Hypothalamus (tissue), 51 donors: ENCODE results near the gene PLOD1.

Source experiments
- DNase-seq, 51 donors: peaks; one replicate each; lab custom pipeline; 2025; lab: John Stamatoyannopoulos, UW

PLOD1 gene

DNA sequence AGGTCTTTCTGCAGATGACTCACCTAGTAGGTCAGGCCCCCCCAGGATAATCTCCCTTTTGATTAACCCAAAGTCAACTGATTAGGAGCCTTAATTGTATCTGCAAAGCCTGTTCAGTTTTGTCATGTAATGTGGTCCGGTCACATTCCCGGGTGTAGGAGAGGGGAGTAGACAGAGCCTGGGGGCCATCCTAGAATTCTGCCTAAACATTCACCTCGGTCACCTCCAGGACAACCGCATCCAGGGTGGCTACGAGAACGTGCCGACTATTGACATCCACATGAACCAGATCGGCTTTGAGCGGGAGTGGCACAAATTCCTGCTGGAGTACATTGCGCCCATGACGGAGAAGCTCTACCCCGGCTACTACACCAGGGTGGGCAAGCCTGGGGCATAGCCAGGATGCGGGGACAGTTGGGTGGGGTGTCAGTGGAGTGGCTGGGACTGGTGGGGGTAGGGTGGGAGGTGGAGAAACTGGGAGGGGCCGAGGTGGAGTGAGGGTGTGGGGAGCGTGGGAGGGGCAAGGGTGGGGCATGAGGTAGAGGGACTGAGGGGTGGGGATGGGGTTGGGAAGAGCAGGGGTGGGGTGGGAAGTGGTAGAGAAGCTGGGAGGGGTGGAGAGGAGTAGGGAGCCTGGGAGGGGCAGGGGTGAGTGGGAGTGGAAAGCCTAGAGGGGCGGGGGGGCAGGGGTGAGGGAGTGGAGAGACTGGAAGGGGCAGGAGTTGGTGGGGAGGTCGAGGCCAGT lies 36.1 kb downstream of the PLOD1 start:
- no peak for DNase-seq

DNA sequence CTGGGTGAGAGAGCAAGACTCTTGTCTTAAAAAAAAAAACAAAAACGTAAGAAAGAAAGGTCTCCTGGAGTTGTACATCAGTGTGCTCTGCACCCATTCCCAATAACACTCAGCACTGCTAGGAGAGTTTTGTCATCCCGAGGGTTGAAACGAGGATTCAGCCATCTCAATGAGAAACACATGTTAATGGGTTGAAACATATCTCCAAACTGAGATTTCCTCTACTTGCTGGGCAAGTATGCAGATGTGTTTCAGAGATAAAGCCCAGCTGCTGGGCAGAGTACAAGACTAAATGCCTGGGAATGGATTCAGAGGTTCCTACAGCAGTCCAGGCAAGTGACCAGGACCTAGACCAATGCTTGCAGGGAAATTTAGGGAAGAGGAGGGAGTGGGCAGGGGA lies 43.1 kb downstream of the PLOD1 start:
- no peak for DNase-seq

DNA sequence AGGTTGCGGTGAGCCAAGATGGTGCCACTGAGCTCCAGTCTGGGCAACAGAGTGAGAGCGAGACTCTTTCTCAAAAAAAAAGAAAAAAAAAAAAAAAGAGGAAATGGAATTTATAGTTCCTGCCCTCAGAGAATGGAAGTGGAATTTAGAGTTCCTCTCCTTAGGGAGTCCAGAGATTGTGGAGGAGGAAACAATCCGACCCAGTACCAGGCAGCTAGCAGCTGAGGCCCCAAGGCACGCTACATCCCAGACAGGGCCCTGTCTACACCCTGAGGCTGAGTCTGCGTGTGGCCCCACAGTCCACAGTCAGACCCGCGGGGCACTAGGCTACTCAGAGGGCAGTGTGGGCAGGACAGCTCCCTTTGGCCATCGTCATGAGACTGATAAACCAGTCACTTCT lies 43.8 kb downstream of the PLOD1 start:
- DNase-seq: no peak

DNA sequence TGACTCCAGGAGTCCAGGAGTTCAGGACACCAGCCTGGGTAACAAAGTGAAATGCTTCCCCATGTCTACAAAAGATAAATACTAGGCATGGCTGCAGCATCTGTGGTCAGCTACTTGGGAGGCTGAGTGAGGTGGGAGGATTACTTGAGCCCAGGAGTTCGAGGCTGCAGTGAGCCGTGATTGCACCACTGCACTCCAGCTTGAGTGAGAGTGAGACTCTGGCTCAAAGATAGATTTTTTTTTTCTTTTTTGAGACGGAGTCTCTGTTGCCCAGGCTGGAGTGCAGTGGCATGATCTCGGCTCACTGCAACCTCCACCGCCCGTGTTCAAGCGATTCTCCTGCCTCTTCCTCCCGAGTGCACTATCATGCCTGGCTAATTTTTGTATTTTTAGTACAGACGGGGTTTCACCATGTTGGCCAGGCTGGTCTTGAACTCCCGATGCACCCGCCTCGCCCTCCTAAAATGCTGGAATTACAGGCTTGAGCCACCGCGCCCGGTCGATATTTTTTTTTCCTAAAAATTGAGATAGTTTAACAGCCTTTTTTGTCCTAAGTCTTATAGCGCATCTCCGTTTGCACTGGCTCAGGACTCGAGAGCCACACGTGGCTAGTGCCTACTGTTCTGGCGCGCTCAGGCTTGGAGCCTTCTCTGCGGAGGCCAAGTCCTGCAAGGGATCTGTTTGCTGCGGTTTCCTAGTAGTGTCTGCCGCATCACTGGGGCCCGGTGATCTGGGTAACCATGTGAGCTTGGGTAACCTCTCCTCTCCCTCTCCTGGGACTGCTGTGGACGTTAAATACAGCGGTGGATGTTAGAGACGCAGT lies 44.7 kb downstream of the PLOD1 start:
- peak in 24 of 51 donors; percentile 21 to 77 (median 60) for DNase-seq

DNA sequence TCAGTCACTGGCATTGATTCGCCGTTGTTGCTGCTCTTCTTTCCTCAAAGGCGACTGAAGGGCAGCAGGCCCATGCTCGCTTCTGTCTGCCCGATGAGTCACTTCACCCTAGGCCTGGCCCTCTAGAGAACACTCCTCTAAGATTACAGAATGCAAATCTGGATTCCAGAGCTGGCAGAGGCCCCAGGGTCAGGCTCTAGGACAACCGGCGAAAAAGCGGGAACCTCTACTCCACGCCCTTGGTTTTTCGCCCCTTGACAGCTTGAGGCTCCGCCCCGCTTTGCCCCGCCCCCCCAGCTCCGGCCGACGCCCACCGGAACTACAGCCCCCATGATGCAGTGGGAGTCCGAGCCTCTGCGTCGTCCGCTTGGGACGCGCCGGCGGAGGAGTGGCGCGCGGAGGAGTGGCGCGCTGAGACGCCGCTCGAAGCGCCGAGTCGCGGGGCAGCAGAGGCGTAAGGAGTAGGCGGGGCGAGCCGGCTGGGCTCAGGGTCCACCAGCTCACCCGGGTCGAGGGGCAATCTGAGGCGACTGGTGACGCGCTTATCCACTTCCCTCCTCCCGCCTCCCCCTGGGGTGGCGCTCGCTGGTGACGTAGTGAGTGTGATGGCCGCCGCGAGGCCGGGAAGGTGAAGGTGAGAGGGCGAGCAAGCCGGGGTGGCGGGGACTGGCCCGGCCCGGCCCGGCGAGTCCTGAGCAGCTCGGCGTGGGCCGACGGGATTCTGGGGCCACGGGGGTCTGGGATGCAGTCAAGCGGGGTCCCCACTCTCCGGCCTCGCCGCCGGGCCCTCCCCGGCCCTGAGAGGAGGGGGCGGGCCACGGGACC lies 45.5 kb downstream of the PLOD1 start, which contains the start of gene MFN2:
Gene MFN2, plus strand, starts transcription at position 594 of the 825 bp plus-strand sequence. CDS start 8,725 bp downstream, outside the sequence.
- DNase-seq: peak; percentile 81 to 99 (median 96)

DNA sequence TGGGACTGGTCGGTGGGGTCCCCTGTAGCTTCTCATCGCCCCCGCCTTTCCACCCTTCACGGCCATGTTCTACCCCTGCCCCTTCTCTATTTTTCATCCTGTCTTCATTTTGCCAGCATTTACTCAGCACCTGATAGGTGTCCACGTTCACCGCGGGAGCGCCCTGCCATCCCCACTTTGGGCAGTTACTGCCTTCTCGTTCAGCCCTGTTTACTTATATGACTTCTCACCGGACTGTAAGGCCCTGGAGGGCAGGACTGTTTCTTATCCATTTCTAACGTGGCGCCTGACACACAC lies 46.1 kb downstream of the PLOD1 start:
- peak in 1 of 51 donors; percentile 40 for DNase-seq

DNA sequence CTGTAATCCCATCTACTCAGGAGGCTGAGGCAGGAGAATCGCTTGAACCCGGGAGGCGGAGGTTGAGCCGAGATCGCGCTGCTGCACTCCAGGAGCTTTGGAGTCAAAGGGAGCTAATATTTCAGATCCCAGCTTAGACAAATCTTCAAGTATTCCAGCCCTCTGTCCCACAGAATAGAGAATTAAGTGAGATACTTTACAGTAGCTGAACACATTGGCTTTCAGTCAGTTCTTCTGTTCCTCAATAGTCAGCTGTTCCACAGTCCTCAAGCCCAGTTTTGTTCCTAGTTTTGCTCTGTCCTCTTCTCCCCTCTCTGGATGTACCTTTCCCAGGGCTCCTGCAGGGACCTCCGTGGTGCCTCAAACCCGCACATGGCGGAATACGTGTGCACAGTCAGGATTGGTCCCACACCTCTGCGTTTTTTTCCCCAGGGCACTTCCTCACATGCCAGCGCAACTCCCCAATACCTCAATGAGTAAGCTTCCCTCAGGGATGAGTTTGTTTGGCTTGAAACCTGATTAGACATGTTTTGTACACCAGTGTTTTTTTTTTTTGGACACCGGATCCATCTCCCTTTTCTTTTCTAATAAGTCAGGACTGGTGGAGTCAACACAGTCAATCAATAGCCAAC lies 47.0 kb downstream of the PLOD1 start:
- no peak for DNase-seq

DNA sequence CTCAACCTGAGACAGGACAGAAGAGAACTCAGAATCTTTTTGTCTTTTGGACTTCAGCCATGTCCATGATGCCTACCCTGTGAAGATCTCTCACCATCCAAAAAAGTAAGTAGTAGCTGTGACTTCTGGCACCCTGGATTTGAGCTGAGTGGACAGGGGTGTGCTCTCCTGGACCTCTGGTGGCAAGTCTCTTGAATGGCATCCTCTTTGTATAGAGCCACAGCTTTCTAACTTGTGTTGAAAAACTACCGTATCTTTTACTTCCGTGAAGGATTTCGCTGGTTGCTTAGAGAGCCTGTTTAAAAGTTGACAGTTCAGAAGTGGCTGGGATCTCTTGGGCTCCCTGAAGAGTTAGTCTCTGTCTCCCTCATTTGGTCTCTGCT lies 47.5 kb downstream of the PLOD1 start:
- no peak for DNase-seq

DNA sequence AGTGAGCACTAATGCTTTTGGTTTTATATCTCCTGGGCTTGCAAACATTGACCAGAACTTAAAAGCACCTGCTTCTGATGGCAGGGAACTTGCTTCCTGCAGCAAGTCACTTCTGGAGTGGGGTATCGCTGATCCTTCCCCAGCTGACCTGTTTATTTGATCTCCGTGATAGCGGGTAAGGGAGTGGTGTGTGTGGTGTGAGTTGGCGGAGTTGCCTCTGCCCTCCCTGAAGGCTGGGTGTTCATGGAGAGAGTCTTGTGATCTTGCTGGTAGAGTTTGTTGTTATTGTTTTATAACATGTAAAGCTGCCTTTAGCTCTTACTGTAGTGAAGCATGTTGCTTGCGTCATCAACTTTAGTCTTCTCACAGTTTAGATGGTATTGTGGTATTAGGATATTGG lies 49.6 kb downstream of the PLOD1 start:
- no peak for DNase-seq

DNA sequence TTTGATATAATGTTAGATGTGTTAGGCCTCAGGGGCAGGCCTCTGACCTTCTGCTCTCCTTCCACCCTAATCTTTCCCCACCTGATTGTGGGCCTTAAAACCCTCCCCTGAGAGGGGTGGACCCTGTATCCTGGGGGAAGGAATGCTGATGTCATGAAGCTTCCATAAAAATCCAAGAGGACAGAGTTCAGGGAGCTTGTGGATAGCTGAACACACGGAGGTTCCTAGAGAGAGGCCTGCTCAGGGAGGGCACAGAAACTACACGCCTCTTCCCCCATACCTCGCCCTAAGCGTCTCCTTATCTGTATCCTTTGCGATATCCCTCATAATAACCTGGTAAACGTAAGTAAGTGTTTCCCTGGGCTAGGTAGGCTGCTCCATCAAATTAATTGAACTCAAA lies 50.1 kb downstream of the PLOD1 start:
- no peak for DNase-seq

DNA sequence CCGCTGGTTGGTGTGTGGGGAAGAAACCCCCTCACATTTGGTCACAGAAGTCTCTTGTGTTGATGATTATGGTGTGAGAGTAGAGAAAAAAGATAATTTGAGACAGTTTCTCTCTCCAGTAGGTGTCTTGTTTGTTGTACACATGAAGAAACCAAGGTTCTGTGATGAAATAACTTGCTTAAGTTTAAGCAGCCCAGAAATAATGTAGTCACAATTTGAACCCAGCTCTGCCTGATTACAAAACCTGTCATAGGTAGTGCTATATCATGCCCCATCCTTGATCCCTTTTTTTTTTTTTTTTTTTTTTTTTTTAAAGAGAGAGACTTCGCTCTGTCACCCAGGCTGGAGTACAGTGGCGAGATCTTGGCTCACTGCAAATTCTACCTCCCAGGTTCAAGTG lies 50.7 kb downstream of the PLOD1 start:
- no peak for DNase-seq

DNA sequence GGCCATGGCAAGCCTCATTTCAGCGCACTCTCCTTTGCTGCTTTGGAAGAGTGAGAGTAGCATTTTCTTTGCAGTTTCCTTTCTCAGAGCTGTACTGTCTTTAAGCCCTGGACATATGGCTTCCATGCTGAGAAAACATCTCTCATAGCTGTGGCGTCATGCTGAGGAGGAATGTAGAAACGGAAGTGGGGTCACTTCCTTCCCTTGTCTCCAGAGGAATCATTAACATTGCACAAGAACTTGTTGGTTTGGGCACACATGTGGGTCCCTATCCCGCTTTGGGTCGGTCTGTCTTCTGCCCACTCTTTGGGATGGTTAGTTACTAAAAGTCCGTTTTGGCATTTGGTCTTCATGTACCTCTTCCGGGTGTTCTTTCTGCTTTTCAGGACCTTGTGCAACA lies 51.3 kb downstream of the PLOD1 start:
- DNase-seq: no peak

DNA sequence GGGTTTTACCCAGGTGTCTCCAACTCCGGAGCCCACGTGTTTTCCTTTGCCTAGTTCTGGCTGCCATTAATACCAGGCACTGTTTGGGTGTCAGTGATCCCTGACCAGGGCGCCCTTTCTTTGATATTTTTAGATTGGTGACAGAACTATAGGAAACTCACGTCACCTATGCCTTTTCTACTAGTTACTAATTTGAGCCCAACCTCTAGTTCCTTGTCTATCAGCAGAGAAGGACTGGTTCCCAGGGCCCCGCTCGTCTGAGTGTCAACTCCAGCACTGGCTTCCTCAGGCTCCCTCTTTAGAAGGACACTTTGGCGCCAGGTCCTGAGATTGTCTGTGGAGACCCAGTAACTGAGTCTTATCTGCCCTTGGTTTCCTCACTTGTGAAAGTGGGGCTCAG lies 55.2 kb downstream of the PLOD1 start:
- no peak for DNase-seq

DNA sequence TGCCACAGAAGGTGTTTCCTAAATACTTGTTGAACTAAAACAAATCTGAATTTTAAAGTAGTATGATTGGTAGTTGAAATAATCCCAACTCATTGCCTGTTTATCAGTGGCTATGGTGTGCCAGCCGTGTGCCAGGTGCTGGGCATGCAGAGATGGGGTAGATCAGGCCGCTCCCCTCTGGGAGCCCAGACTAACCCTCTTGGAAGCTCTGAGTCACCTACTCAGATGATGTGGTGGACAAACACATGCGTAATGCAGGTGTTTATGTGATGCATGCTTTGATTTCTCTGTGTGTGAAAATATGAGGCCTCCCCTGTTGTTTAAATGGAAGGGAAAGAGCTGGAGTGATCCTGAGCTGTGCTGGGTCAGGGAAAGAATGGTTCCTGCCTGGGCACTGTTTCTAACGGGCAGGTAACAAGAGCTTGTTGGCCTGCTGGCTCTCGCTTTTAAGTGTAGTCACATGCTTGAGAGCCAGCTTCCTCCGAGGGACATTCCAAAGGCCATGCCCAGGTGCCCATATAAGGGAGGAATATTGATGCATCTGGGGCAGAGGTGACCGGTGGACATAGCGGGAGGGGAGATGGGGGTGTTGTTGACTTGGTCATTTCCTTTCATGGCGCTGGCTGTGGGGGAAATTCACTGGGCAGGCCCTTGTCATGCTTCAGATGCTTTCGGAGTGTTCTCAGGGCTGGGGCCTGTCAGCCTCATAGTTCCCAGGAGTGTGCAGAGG lies 56.0 kb downstream of the PLOD1 start:
- DNase-seq: no peak

DNA sequence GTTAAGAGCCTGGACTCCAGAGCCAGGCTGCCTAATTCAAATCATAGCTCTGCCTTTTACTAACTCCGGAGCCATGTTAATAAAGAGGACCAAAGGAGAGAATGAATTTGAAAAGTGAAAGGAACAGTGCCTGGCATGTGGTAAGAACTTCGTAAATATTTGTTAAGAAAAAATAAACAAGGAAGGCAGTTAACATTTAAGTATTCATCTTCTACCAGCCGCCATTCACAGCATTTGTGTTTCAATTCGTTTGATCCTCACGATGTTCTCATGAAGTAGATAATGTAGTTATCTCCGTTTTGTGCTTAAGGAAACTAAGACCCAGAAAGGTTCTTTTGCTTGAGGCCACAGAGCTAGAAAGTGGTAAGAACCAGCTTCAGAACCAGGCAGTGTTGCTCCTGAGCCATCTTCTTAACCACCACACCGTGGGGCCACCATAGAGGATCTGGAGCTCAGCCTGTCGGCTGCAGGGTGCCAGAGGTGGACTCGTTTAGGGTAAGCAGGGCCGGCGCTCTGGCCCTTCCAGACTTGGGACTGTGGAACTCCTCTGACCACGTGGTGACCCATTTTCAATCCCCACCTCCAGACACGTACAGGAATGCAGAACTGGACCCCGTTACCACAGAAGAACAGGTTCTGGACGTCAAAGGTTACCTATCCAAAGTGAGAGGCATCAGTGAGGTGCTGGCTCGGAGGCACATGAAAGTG lies 57.6 kb downstream of the PLOD1 start:
- no peak for DNase-seq

DNA sequence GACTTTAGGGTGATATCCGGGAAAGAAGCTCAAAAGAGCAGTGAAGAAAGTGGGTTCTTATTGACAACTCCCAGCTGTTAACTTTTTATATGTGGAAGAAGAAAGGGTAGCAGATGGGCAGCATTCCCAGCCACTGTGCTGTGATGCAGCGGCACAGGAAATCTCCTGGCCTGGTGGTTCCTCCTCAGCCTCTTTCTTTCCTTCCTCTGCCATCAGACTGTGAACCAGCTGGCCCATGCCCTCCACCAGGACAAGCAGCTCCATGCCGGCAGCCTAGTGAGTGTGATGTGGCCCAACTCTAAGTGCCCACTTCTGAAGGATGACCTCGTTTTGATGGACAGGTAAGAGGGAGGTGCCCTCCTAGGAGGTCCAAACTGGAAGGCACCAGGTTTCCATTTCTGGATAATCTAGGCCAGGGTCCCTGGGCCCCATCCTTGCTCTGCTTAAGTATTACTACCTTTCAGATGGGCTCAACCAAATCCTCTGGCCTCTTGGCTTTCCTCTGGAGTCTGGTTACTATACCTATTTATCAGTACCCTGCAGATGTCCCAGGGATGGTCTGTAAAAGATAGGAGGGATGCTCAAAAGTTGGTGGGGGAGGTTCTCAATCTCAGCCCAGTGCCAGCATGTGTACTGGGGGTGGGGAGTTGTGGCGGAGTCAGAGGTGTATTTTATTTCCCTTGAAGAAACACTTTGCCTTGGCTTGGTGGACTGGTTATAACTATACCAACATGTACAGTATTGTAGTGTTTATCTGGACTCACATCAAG lies 62.7 kb downstream of the PLOD1 start:
- no peak for DNase-seq

DNA sequence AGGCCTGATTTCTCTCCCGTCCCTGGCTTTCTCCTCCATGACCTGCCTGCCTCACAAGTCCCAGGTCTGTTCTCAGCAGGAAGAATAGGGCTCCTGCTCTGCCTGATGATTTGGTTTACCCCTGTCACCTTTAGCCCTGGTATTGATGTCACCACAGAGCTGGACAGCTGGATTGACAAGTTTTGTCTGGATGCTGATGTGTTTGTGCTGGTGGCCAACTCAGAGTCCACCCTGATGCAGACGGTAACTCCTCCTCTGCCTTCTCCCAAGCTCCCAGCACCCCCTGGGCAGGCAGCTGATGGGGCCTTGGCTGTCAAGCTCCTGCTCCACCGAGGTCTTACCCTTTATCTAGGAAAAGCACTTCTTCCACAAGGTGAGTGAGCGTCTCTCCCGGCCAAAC lies 64.1 kb downstream of the PLOD1 start:
- DNase-seq: no peak

DNA sequence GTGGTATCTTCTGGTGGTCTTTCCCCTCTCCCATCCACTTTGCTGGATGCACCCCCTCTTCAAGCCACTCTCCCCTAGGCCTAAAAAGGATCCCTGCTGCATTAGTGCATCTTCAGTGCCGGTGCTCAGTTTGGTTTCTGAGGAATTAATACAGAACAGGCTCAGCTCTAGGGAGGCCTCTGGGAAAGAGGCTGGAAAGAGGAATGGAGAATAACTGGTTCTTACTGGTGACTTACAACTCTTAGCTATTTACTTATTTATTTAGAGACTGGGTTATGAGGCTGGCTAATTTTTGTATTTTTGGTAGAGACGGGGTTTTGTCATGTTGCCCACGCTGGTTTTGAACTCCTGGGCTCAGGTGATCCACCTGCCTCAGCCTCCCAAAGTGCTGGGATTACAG lies 64.7 kb downstream of the PLOD1 start:
- no peak for DNase-seq
